Testis (tissue), 2 donors: ENCODE results near the gene KIR3DL1.

Source experiments
- CTCF ChIP-seq, 3 experiments: fragments of 450-650 bp in 2 of 3; fragments of 200-600 bp in 1 of 3; sonication (generic) in 1 of 3; IDR thresholded peaks; one replicate each; pipeline ENCODE4 v1.5.1; 2016 to 2019; ENCODE audit warnings: antibody characterized with exemption in 3 of 3, mild to moderate bottlenecking in 2 of 3, moderate library complexity in 1 of 3
- POLR2A ChIP-seq: fragments of 450-650 bp; IDR thresholded peaks from one replicate; pipeline ENCODE4 v1.6.1; 2017; ENCODE audit warnings: antibody characterized with exemption, mild to moderate bottlenecking, moderate library complexity

DNA sequence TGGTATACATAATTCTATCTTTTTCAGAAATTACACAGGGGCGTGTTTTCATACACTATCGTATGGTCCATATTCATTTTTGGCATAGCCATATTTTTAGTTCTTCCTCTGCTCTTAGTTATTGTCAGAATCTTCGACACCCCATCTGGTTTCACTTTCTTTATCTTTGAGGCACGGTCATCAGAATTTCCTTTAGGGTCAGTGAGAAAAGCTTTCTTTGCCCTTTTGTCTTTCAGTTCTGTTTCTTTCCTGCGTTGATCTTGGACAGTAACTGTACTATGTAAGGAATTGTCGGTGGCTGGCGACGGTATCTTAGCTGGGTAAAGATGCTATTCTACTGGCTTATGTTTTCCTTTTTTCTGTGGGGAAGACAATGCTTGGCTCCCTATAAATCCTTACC, 23.5 kb upstream of the KIR3DL1 start:
- TF ChIP-seq CTCF (IDR thresholded peaks at IDR 0.05) (no peak), POLR2A (no peak)
